ENCODE data around the gene IRAK3.

Gene IRAK3, protein sequence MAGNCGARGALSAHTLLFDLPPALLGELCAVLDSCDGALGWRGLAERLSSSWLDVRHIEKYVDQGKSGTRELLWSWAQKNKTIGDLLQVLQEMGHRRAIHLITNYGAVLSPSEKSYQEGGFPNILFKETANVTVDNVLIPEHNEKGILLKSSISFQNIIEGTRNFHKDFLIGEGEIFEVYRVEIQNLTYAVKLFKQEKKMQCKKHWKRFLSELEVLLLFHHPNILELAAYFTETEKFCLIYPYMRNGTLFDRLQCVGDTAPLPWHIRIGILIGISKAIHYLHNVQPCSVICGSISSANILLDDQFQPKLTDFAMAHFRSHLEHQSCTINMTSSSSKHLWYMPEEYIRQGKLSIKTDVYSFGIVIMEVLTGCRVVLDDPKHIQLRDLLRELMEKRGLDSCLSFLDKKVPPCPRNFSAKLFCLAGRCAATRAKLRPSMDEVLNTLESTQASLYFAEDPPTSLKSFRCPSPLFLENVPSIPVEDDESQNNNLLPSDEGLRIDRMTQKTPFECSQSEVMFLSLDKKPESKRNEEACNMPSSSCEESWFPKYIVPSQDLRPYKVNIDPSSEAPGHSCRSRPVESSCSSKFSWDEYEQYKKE

GRCh38 chr12:66188584-66189485 is at the start of gene IRAK3:
IRAK3 (plus strand) TSS chr12:66189214; CDS start chr12:66189300, 86 bp downstream.
- TF ChIP-seq ZNF274 (IDR thresholded peaks at IDR 0.05; ENCODE audit: low read depth, low read length): no peak
- peak within 1 kb of the TSS; percentile 81 for H3K4me3 ChIP-seq (ENCODE audit: low read length)

DNA sequence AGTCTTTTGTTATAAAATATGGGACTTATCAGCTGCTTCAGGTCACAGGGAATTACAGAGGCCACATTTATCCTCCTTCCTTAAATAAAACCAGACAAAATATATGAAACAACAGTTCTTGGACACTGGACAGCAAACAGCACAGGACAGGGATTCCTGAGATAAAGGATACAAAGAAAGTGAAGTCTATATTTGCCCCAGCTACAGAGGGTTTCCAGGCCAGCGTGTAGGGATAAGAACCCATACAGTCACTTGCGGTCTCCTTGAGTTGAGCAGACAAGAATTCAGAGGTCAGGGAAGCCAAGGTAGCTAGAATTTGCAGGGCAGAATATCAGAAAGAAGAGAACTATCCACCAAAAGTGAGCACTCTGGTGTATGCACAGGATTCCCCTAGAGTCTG is 49.7 kb upstream of the IRAK3 start:
- TF ChIP-seq ZNF274 (IDR thresholded peaks at IDR 0.05; ENCODE audit: low read depth, low read length): no peak
- no peak overlapping the region for H3K4me3 ChIP-seq (ENCODE audit: low read length)

- no peak for TF ChIP-seq ZNF274 (IDR thresholded peaks at IDR 0.05; ENCODE audit: low read depth, low read length)
- no peak overlapping the region for H3K4me3 ChIP-seq (ENCODE audit: low read length)
Observed at GRCh38 chr12:66140731-66141130, 48.3 kb upstream of the IRAK3 start.

- TF ChIP-seq ZNF274 (IDR thresholded peaks at IDR 0.05; ENCODE audit: low read depth, low read length): no peak
Observed at GRCh38 chr12:66141299-66141698, 47.7 kb upstream of the IRAK3 start.

DNA sequence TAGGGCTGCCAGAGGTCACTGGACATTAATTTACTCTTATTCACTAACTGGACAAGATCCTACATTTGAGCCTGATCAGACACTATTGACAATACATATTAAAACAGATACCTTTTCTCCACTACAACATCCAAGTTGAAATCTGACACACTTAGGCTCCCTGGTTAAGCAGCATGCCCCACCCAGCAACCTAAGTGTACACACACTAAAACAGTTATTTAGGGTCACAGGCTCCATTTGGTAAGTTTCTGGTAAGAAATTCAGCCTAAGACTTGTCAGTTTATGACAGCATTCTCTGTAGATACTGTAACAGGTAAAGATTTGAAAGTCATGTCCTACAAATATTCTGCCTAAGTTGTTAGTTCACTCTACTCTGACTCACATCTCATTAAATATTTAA is 46.2 kb upstream of the IRAK3 start:
- no peak overlapping the region for H3K4me3 ChIP-seq (ENCODE audit: low read length)
- TF ChIP-seq ZNF274 (IDR thresholded peaks at IDR 0.05; ENCODE audit: low read depth, low read length): no peak

More at GRCh38 chr12:66141299-66141698, 47.7 kb upstream of the IRAK3 start:
- H3K4me3 ChIP-seq (ENCODE audit: low read length): no peak overlapping the region

- no peak overlapping the region for H3K4me3 ChIP-seq (ENCODE audit: low read length)
- no peak for TF ChIP-seq ZNF274 (IDR thresholded peaks at IDR 0.05; ENCODE audit: low read depth, low read length)
Observed at GRCh38 chr12:66143868-66144267, 45.1 kb upstream of the IRAK3 start.

DNA sequence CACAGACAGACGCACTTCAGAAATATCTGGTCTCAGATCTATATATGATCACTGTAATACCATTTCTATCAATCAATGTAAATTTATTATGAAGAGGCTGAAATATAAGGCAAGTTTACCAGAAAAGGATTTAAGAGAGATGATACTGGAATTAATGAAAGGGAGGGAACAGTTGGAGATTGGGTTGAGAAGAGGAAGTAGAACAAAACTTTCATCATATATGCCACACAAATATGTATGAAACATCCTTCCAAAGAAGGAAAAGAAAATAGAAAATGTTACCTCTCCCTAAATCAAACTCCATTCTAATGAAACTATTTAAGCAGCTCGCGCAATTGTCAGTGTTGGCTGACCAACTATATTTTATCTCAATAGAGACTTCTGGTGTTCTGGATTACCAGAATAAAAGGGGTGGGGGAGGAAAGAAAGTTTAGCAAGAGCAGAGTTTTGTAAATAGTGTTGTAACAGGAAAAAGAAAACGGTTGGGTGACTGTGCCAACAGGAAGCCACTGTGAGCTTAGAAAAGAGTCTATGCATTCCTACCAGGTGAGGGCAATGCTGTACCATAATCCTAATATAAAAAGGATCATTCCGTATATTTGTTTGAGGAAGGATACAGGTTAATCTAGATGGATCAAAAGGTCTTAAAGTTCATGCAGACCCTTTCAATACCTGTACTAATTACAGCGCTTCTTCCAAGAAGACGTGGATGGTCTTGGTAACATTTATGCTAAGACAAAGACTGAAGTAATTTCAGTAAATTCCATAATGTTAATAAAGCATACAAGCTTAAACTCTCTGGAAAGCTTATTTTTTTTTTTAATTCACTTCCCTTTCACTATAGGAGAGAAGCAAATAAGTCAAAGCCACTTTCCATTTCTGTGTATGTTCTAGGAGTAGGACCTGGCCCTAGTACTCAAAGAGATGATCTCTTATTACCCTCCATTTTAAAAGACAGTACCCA is 43.9 kb upstream of the IRAK3 start:
- TF ChIP-seq ZNF274 (IDR thresholded peaks at IDR 0.05; ENCODE audit: low read depth, low read length): no peak
- H3K4me3 ChIP-seq (ENCODE audit: low read length): no peak overlapping the region

GRCh38 chr12:66149702-66150398 is 39.2 kb upstream of the IRAK3 start:
- TF ChIP-seq ZNF274 (IDR thresholded peaks at IDR 0.05; ENCODE audit: low read depth, low read length): no peak

DNA sequence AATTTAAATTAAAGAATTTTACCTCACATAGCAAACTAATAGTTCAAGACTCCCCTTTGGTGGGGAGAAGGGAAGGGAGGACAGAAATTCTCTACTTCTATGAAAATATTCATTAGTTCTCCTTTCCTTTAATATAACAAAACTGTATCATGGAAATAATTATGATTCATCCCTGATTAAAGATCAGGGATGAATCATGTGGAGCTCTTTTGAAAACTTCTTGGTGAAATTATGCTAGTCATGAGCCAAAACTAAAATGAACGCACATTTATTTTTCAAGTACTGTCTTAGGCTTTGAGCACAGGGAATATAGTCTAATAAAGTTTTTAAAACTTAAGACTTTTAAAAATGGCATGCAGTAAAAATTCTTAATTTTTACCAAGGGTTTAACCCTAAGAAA is 36.3 kb upstream of the IRAK3 start:
- no peak overlapping the region for H3K4me3 ChIP-seq (ENCODE audit: low read length)
- no peak for TF ChIP-seq ZNF274 (IDR thresholded peaks at IDR 0.05; ENCODE audit: low read depth, low read length)

More at GRCh38 chr12:66149702-66150398, 39.2 kb upstream of the IRAK3 start:
- H3K4me3 ChIP-seq (ENCODE audit: low read length): no peak overlapping the region

- no peak for TF ChIP-seq ZNF274 (IDR thresholded peaks at IDR 0.05; ENCODE audit: low read depth, low read length)
Observed at GRCh38 chr12:66154776-66155175, 34.2 kb upstream of the IRAK3 start.

DNA sequence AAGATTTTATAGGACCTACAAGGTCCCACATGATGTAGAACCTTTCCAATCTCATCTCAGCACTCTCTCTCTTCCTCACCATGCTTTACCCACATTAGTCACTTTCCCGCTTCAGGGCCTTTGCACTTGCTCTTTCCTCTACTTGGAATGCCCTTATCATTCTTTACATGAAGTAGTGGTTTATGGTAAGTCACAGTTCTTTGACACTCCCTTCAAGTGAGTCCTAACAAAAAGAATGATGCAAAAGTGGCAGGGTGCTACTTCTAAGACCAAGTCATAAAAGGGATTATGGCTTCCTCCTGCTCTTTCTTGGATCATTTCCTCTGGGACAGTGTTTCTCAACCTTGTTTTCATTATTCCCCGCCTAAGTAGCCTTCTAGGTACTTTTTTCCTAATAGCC is 32.4 kb upstream of the IRAK3 start:
- no peak overlapping the region for H3K4me3 ChIP-seq (ENCODE audit: low read length)
- no peak for TF ChIP-seq ZNF274 (IDR thresholded peaks at IDR 0.05; ENCODE audit: low read depth, low read length)

More at GRCh38 chr12:66154776-66155175, 34.2 kb upstream of the IRAK3 start:
- no peak overlapping the region for H3K4me3 ChIP-seq (ENCODE audit: low read length)

DNA sequence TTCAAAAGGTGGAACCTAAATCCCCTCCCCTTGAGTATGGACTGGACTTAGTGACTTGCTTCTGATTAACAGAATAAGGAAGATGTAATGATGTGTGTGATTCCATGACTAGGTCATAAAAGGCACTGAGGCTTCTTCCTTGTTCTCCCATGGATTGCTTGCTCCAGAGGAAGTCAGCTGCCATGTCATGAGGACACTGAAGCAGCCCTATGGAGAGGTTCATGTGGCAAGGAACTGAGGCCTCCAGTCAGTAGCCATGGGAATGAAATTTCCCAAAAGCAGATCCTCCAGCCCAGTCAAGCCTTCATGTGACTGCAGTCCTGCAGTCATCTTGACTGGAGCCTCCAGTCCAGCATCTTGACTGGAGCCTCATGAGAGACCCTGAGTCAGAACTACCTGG is 29.9 kb upstream of the IRAK3 start:
- H3K4me3 ChIP-seq (ENCODE audit: low read length): no peak overlapping the region
- no peak for TF ChIP-seq ZNF274 (IDR thresholded peaks at IDR 0.05; ENCODE audit: low read depth, low read length)

- TF ChIP-seq ZNF274 (IDR thresholded peaks at IDR 0.05; ENCODE audit: low read depth, low read length): no peak
- H3K4me3 ChIP-seq (ENCODE audit: low read length): no peak overlapping the region
Observed at GRCh38 chr12:66160704-66161103, 28.3 kb upstream of the IRAK3 start.

All from GM08714 (cell line).